SK-N-SH treated with all-trans-retinoic acid at 6 μM for 48 hours (cell line): ENCODE measurements around the gene RAPGEF1.

Source experiments
- RARB ChIP-seq: fragments of 250-450 bp; sonication (Bioruptor Pico); IDR thresholded peaks from 2 replicates; pipeline ENCODE4 v1.8.0; 2021; ENCODE audit warnings: mild to moderate bottlenecking, moderate library complexity
- SNAI2 ChIP-seq: fragments of 250-450 bp; sonication (Bioruptor Pico); IDR thresholded peaks from 2 replicates; pipeline ENCODE4 v1.5.0; 2020; ENCODE audit warnings: mild to moderate bottlenecking, moderate library complexity
- ZC3H10 ChIP-seq: fragments of 250-450 bp; sonication (Bioruptor Pico); IDR thresholded peaks from 2 replicates; pipeline ENCODE4 v1.5.1; 2021; ENCODE audit warnings: mild to moderate bottlenecking, moderate library complexity
- ZFP30 ChIP-seq: fragments of 450-650 bp; formaldehyde crosslinking; IDR thresholded peaks from 2 replicates; pipeline ENCODE4 v1.5.0; 2022; ENCODE audit warnings: mild to moderate bottlenecking, moderate library complexity
- ZNF8 ChIP-seq: fragments of 450-650 bp; formaldehyde crosslinking; IDR thresholded peaks from 2 replicates; pipeline ENCODE4 v1.5.0; 2020; ENCODE audit warnings: mild to moderate bottlenecking, moderate library complexity
- TF ChIP-seq, protein P1 (sequence below): fragments of 250-450 bp; sonication (Bioruptor Pico); IDR thresholded peaks from 2 replicates; pipeline ENCODE4 v1.8.0; 2020; ENCODE audit warnings: mild to moderate bottlenecking, moderate library complexity, borderline replicate concordance
- TF ChIP-seq, protein P2 (sequence below): fragments of 250-450 bp; sonication (Bioruptor Pico); IDR thresholded peaks from 2 replicates; pipeline ENCODE4 v1.5.0; 2020; ENCODE audit warnings: mild to moderate bottlenecking, moderate library complexity
- TF ChIP-seq, protein P3 (sequence below): fragments of 250-450 bp; sonication (Bioruptor Pico); IDR thresholded peaks from 2 replicates; pipeline ENCODE4 v1.5.1; 2020; ENCODE audit warnings: low read depth, mild to moderate bottlenecking, moderate library complexity
- TF ChIP-seq, protein P4 (sequence below): fragments of 250-450 bp; sonication (Bioruptor Pico); IDR thresholded peaks from 2 replicates; pipeline ENCODE4 v1.5.1; 2021; ENCODE audit warnings: mild to moderate bottlenecking, moderate library complexity

DNA sequence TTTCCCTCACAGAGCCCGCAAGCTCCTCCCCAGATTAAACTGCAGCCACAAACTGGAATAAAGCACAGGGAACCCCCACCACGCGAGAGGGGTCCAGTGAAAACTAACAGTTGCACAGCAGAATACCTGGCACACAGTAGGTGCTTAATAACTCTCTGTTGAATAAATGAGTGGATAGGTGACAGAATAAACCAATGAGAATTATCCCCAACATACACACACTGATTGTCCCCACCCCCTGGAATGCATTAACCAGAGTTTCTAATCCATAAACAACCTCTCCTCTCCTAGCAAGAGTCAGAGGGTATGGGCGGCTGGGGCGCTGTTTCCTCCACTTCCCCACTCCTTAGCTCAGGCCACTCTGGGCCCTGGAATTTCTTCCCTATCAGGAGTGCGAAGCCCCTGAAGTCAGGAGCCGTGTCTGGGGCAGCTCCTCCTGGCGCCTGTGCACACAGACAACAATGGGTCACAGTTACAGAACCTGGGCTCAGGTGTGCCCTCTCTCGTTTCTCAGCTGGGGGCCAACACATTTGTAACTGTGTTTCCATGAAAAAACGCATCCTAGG lies 27.6 kb downstream of the RAPGEF1 start:
- no peak for TF ChIP-seq ZNF8 (CRISPR knock-in tag)
- no peak for TF ChIP-seq ZC3H10 (CRISPR knock-in tag)
- TF ChIP-seq ZFP30, result no peak
- TF ChIP-seq, protein P1, sequence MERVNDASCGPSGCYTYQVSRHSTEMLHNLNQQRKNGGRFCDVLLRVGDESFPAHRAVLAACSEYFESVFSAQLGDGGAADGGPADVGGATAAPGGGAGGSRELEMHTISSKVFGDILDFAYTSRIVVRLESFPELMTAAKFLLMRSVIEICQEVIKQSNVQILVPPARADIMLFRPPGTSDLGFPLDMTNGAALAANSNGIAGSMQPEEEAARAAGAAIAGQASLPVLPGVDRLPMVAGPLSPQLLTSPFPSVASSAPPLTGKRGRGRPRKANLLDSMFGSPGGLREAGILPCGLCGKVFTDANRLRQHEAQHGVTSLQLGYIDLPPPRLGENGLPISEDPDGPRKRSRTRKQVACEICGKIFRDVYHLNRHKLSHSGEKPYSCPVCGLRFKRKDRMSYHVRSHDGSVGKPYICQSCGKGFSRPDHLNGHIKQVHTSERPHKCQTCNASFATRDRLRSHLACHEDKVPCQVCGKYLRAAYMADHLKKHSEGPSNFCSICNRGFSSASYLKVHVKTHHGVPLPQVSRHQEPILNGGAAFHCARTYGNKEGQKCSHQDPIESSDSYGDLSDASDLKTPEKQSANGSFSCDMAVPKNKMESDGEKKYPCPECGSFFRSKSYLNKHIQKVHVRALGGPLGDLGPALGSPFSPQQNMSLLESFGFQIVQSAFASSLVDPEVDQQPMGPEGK (CRISPR knock-in tag), result no peak
- TF ChIP-seq, protein P2, sequence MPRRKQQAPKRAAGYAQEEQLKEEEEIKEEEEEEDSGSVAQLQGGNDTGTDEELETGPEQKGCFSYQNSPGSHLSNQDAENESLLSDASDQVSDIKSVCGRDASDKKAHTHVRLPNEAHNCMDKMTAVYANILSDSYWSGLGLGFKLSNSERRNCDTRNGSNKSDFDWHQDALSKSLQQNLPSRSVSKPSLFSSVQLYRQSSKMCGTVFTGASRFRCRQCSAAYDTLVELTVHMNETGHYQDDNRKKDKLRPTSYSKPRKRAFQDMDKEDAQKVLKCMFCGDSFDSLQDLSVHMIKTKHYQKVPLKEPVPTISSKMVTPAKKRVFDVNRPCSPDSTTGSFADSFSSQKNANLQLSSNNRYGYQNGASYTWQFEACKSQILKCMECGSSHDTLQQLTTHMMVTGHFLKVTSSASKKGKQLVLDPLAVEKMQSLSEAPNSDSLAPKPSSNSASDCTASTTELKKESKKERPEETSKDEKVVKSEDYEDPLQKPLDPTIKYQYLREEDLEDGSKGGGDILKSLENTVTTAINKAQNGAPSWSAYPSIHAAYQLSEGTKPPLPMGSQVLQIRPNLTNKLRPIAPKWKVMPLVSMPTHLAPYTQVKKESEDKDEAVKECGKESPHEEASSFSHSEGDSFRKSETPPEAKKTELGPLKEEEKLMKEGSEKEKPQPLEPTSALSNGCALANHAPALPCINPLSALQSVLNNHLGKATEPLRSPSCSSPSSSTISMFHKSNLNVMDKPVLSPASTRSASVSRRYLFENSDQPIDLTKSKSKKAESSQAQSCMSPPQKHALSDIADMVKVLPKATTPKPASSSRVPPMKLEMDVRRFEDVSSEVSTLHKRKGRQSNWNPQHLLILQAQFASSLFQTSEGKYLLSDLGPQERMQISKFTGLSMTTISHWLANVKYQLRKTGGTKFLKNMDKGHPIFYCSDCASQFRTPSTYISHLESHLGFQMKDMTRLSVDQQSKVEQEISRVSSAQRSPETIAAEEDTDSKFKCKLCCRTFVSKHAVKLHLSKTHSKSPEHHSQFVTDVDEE (CRISPR knock-in tag), result no peak
- no peak for TF ChIP-seq RARB
- TF ChIP-seq, protein P3, sequence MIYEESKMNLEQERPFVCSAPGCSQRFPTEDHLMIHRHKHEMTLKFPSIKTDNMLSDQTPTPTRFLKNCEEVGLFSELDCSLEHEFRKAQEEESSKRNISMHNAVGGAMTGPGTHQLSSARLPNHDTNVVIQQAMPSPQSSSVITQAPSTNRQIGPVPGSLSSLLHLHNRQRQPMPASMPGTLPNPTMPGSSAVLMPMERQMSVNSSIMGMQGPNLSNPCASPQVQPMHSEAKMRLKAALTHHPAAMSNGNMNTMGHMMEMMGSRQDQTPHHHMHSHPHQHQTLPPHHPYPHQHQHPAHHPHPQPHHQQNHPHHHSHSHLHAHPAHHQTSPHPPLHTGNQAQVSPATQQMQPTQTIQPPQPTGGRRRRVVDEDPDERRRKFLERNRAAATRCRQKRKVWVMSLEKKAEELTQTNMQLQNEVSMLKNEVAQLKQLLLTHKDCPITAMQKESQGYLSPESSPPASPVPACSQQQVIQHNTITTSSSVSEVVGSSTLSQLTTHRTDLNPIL, result no peak
- TF ChIP-seq, protein P4, sequence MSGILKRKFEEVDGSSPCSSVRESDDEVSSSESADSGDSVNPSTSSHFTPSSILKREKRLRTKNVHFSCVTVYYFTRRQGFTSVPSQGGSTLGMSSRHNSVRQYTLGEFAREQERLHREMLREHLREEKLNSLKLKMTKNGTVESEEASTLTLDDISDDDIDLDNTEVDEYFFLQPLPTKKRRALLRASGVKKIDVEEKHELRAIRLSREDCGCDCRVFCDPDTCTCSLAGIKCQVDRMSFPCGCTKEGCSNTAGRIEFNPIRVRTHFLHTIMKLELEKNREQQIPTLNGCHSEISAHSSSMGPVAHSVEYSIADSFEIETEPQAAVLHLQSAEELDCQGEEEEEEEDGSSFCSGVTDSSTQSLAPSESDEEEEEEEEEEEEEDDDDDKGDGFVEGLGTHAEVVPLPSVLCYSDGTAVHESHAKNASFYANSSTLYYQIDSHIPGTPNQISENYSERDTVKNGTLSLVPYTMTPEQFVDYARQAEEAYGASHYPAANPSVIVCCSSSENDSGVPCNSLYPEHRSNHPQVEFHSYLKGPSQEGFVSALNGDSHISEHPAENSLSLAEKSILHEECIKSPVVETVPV (CRISPR knock-in tag), result no peak
- TF ChIP-seq SNAI2, result no peak
